Loucy (cell line): Measurements from ENCODE around the gene TNFRSF8.

Experiments used
- EZH2phosphoT487 ChIP-seq: fragments of 200-600 bp; IDR thresholded peaks from 2 replicates; pipeline ENCODE4 v1.6.1; 2018; ENCODE audit warnings: antibody characterized with exemption, mild to moderate bottlenecking, moderate library complexity, borderline replicate concordance
- TF ChIP-seq, protein P1 (sequence below): fragments of 200-600 bp; sonication (generic); conservative IDR thresholded peaks from 2 replicates; pipeline ENCODE4 v1.5.1; 2014; ENCODE audit warnings: mild to moderate bottlenecking, antibody characterized with exemption, low read length

GRCh38 chr1:12124693-12125421, 61.8 kb downstream of the TNFRSF8 start:
- TF ChIP-seq, protein P1, sequence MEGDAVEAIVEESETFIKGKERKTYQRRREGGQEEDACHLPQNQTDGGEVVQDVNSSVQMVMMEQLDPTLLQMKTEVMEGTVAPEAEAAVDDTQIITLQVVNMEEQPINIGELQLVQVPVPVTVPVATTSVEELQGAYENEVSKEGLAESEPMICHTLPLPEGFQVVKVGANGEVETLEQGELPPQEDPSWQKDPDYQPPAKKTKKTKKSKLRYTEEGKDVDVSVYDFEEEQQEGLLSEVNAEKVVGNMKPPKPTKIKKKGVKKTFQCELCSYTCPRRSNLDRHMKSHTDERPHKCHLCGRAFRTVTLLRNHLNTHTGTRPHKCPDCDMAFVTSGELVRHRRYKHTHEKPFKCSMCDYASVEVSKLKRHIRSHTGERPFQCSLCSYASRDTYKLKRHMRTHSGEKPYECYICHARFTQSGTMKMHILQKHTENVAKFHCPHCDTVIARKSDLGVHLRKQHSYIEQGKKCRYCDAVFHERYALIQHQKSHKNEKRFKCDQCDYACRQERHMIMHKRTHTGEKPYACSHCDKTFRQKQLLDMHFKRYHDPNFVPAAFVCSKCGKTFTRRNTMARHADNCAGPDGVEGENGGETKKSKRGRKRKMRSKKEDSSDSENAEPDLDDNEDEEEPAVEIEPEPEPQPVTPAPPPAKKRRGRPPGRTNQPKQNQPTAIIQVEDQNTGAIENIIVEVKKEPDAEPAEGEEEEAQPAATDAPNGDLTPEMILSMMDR: peak; percentile 94
- TF ChIP-seq EZH2phosphoT487: no peak
